Fibroblast of lung (primary cell): Measurements from ENCODE around the gene NHLRC1. TPM values are rescaled to one million over a fixed set of nuclear protein-coding genes. Genes with fewer than 3 reads are reported as not detected.

Source experiments
- DNase-seq, 2 donors: peaks; one replicate each; pipeline versions ENCODE4 v3.0.0 to v3.0.0-alpha.2; 2010; ENCODE audit warnings: low read depth in 2 of 2
- H2AFZ ChIP-seq: 2 replicates; pipeline ENCODE4 v1.5.1; 2012; ENCODE audit warnings: low read length, control low read depth, inconsistent platforms
- H3K27ac ChIP-seq: 2 replicates; pipeline ENCODE4 v1.5.1; 2011; ENCODE audit warnings: low read length, control low read depth; ENCODE audit not compliant: insufficient read depth
- H3K27me3 ChIP-seq: 2 replicates; pipeline ENCODE4 v1.5.1; 2011; ENCODE audit warnings: mild to moderate bottlenecking, low read length; ENCODE audit not compliant: control insufficient read depth, insufficient read depth
- H3K36me3 ChIP-seq: 2 replicates; pipeline ENCODE4 v1.5.1; 2011; ENCODE audit warnings: low read length; ENCODE audit not compliant: control insufficient read depth, insufficient read depth
- H3K4me1 ChIP-seq: 2 replicates; pipeline ENCODE4 v1.5.1; 2011; ENCODE audit warnings: low read length; ENCODE audit not compliant: control insufficient read depth, insufficient read depth; ENCODE audit errors: extremely low read depth
- H3K4me2 ChIP-seq: 2 replicates; pipeline ENCODE4 v1.5.1; 2011; ENCODE audit warnings: low read length, control low read depth; ENCODE audit not compliant: insufficient read depth; ENCODE audit errors: extremely low read depth
- H3K4me3 ChIP-seq, 4 experiments: fragments of 200-600 bp in 1 of 4; sonication (generic) in 1 of 4; replicated peaks in 1 of 4; 2 replicates each; pipeline ENCODE4 v1.5.1; 2011 to 2016; ENCODE audit warnings: low read length in 4 of 4, low read depth in 3 of 4, mild to moderate bottlenecking in 3 of 4, control low read depth in 2 of 4, inconsistent platforms in 1 of 4, mixed read lengths in 1 of 4; ENCODE audit not compliant: insufficient read depth in 1 of 4; ENCODE audit errors: control extremely low read depth in 1 of 4
- H3K79me2 ChIP-seq: 2 replicates; pipeline ENCODE4 v1.5.1; 2012; ENCODE audit warnings: mild to moderate bottlenecking, low read length, inconsistent platforms; ENCODE audit not compliant: control insufficient read depth, insufficient read depth
- H3K9ac ChIP-seq: 2 replicates; pipeline ENCODE4 v1.5.1; 2011; ENCODE audit warnings: mild to moderate bottlenecking, low read length, control low read depth; ENCODE audit not compliant: insufficient read depth
- H3K9me3 ChIP-seq: 2 replicates; pipeline ENCODE4 v1.5.1; 2012; ENCODE audit warnings: low read depth, low read length; ENCODE audit not compliant: control insufficient read depth, insufficient read depth
- H4K20me1 ChIP-seq: 2 replicates; pipeline ENCODE4 v1.5.1; 2011; ENCODE audit warnings: low read length; ENCODE audit not compliant: control insufficient read depth, insufficient read depth; ENCODE audit errors: extremely low read depth
- CTCF ChIP-seq, 2 donors: IDR thresholded peaks in 1 of 2; conservative IDR thresholded peaks in 1 of 2; 1 replicate in 1 of 2; 2 replicates in 1 of 2; pipeline ENCODE4 v1.5.1; 2011 to 2012; ENCODE audit warnings: low read length in 2 of 2, control low read depth in 1 of 2, inconsistent platforms in 1 of 2, low read depth in 1 of 2, mild to moderate bottlenecking in 1 of 2
- EZH2 ChIP-seq: IDR thresholded peaks from 2 replicates; pipeline ENCODE4 v1.5.1; 2012; ENCODE audit warnings: low read length, control low read depth, mild to moderate bottlenecking; ENCODE audit errors: missing control alignments
- polyA plus RNA-seq, 2 donors: library from polyadenylated mRNA; depleted of rRNA in 1 of 2; stranded (reverse) in 1 of 2; unstranded in 1 of 2; fragments of >200 nt; gene quantifications; 2 replicates each; pipeline ENCODE4 v1.2.1, GENCODE V29; 2011 to 2012; ENCODE audit warnings: missing spikeins in 1 of 2
- total RNA-seq: library from RNA; depleted of rRNA; stranded (reverse); fragments of >200 nt; gene quantifications from 2 replicates; pipeline ENCODE4 v1.2.1, GENCODE V29; 2014

Gene NHLRC1
- total and polyA plus RNA-seq, 2 donors (not counting 1 experiment from before 2014, with no cell fraction given), result 1.1 to 3.5 TPM

DNA sequence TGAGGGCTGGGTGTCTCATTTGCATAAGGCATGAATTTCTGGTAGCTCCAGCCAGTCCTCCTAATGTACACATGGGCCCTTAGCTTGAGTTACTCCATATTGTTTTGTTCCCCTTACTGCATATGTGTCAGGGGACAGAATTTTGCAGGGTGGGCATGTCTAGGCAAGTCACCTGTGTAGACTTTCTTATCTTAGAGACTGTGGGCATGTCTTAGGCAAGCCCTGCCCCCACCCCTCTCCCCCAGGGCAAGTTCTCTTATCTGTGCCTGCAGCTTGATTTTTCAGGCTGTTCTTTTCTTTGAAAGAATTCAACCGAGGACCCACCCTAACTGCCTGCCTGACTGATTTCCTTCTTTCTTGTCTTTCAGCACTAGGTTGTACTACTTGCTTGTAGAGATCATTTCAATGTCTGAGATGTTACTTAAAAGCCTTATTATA, 32.1 kb downstream of the NHLRC1 start:
- Histone ChIP-seq H4K20me1 (no peaks in the 10 kb centered on the region), H3K36me3 (no peaks in the 10 kb centered on the region), H3K4me1 (no peaks in the 10 kb centered on the region), H3K9ac (no peak overlapping the region), H3K27ac (no peak overlapping the region), H2AFZ (no peak overlapping the region), H3K4me3 (no peak overlapping the region), H3K79me2 (no peaks in the 10 kb centered on the region), H3K4me2 (no peak overlapping the region), H3K27me3 (no peaks in the 10 kb centered on the region), H3K9me3 (no peaks in the 10 kb centered on the region)
- no peak for TF ChIP-seq EZH2
- no peak for TF ChIP-seq CTCF (conservative IDR thresholded peaks at IDR 0.05 in 1 of 2, IDR thresholded peaks at IDR 0.05 in 1 of 2; ENCODE audit: low read depth in 1 of 2, low read length in 2 of 2)
- no peak for DNase-seq

DNA sequence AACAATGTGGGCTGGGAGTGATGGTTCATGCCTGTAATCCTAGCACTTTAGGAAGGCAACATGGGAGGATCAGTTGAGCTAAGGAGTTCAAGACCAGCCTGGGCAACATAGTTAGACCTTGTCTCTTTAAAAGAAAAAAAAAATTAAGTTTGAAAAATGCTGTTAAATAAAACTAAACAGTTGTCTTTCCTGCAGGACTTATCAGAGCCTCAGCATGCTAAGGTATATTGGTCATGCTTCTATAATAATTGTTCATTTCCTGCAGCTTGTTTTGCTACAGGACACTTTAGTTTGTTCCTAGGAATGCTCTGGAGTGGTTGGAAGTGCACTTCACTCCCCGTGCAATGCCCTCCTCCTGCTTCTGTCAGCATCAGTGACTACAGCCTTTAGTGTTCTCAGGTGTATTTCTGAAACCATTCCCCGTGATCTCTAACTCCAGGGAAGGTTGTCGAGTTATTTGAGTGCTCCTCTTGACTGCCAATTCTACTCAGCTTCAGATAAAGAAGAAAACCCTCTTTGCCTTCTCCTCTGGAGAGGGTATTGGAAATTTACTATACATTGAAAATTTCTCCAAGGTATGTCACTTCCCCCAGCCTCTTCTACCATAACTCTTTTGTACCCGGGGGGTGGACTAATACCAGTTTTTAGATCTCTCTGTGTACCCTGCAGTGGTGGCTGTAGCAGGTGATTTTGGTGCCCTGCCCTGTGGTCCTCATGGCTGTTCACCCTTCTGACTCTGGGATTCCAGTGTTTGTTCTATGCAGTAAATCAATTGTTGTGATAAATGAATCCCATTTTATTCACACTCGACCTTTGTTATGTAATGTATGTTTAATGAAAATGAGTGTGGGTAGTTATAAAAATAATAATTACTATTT, 33.8 kb downstream of the NHLRC1 start:
- Histone ChIP-seq H3K79me2 (no peaks in the 10 kb centered on the region), H2AFZ (no peak overlapping the region), H3K36me3 (no peaks in the 10 kb centered on the region), H3K9ac (no peak overlapping the region), H3K4me1 (no peaks in the 10 kb centered on the region), H3K27ac (no peak overlapping the region), H4K20me1 (no peaks in the 10 kb centered on the region), H3K4me2 (no peak overlapping the region), H3K27me3 (no peaks in the 10 kb centered on the region), H3K9me3 (no peaks in the 10 kb centered on the region), H3K4me3 (no peak overlapping the region)
- no peak for DNase-seq
- no peak for TF ChIP-seq EZH2
- no peak for TF ChIP-seq CTCF (conservative IDR thresholded peaks at IDR 0.05 in 1 of 2, IDR thresholded peaks at IDR 0.05 in 1 of 2; ENCODE audit: low read depth in 1 of 2, low read length in 2 of 2)

DNA sequence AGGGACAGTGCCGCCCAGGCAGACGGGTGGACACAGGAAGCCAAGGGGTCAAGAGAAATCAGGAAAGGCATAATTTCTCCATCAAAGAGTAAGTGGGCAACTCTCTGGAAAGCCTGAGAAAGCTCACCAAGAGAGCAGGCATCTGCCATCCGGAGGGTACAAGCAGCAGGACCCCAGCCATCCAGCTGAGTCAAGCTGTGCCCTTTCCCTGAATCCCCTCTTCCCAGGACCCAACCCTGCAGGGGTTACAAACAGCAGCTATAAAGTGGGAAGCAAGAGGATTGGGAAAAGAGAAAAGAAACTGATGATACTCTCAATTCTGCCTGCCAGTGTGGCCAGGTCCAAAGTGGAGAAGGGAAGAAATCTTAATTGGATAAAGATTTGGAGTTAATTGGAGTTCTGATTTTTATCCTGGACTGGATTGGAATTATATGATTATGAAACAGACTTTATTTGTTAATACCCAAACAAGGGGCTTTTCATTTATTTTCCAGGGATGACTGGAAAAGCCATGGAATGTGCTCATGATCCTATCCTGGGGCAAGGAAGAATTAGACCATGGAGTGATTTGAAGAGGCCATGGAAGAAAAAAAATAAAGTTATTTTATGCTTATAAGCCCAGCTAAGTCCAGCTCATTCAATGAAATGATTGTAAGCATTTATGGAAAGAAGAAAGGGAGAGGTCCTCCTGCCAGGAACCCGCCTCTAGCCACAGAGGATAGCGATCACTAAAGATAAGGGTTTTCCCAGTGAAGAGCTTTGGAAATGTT, 34.9 kb downstream of the NHLRC1 start:
- Histone ChIP-seq H4K20me1 (no peaks in the 10 kb centered on the region), H2AFZ (no peak overlapping the region), H3K27ac (no peak overlapping the region)

More for the DNA sequence above, 34.9 kb downstream of the NHLRC1 start:
- no peak overlapping the region for H3K9ac ChIP-seq
- H3K79me2 ChIP-seq, result no peaks in the 10 kb centered on the region
- H3K27me3 ChIP-seq, result no peaks in the 10 kb centered on the region
- no peak for DNase-seq
- no peak overlapping the region for H3K4me3 ChIP-seq
- H3K9me3 ChIP-seq, result no peaks in the 10 kb centered on the region
- no peaks in the 10 kb centered on the region for H3K36me3 ChIP-seq
- no peaks in the 10 kb centered on the region for H3K4me1 ChIP-seq
- no peak for TF ChIP-seq EZH2
- no peak for TF ChIP-seq CTCF (conservative IDR thresholded peaks at IDR 0.05 in 1 of 2, IDR thresholded peaks at IDR 0.05 in 1 of 2; ENCODE audit: low read depth in 1 of 2, low read length in 2 of 2)
- H3K4me2 ChIP-seq, result no peak overlapping the region
